ENCODE results near the gene IER3. TPM values are rescaled to one million over a fixed set of nuclear protein-coding genes. Genes with fewer than 3 reads are reported as not detected.
"Not testable (repeated sequence)": the region's sequence is repeated elsewhere in the genome, so short reads cannot be mapped to it uniquely, and the experiment has no call there.

The IER3 gene
- total RNA-seq, 5 donors from 2014 or later (not counting 1 experiment from before 2014, with no cell fraction given): 8.9 to 30.8 (median 12.4) TPM

DNA sequence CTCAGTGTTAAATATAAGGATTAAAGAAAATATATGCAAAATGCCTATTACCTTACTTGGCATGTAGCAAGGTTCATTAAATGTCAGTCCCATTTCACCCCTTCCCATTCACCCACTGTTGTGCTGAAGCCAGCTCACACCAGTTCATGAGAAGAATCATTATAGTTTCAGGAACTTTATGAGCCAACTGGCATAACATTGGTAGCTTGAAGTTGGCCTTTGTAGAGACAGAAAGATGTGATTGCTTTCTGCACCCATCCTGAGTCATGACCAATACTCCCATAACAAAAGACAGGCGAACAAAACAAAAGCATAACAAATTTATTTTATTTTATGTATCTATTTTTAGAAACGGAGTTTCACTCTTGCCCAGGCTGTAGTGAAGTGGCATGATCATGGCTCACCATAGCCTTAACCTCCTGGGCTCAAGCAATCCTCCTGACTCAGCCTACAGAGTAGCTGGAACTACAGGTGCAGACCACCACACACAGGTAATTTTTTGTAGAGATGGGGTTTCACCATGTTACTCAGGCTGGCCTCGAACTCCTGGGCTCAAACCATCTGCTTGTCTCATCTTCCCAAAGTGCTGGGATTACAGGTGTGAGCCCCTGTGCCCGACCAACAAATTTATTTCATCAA, 17.6 kb upstream of the IER3 start:
- Histone ChIP-seq H3K27me3 (replicated peaks in 1 of 2; ENCODE audit: control insufficient read depth in 2 of 2, extremely low read depth in 1 of 2, insufficient read depth in 2 of 2, low read length in 1 of 2) (no peaks in the 10 kb centered on the region), H3K9me3 (no peaks in the 10 kb centered on the region), H3K27ac (ENCODE audit: low read length) (no peak overlapping the region), H3K4me1 (ENCODE audit: control insufficient read depth in 1 of 2, extremely low read depth in 1 of 2, insufficient read depth in 2 of 2, low read length in 2 of 2) (peaks cover 13 to 15% of the 10 kb centered on the region in 2 experiments), H3K4me3 (ENCODE audit: control insufficient read depth in 1 of 2, extremely low read depth in 1 of 2, low read length in 1 of 2) (no peak overlapping the region), H3K36me3 (ENCODE audit: control insufficient read depth in 2 of 2, extremely low read depth in 1 of 2, insufficient read depth in 1 of 2, low read length in 1 of 2) (no peaks in the 10 kb centered on the region)
- H3K4me1 Mint-ChIP-seq: peaks cover 28 to 33% (median 29%) of the 10 kb centered on the region in 3 donors
- ChIA-PET CTCF (interaction anchor here in 1 of 2 donors (0.5 kb wide), 1 partner anchor 326 kb away, joined by 8 read pairs; no protein-coding TSS in a partner anchor), POLR2A (no interaction called here)
- H3K27me3 Mint-ChIP-seq: peaks cover 0 to 3% of the 10 kb centered on the region in 2 donors
- DNase-seq (no peak), ATAC-seq (replicated peaks in 1 of 4) (no peak)
- H3K4me3 Mint-ChIP-seq: no peak overlapping the region
- 55% methylated on average over 2 of the region's 4 CpGs for WGBS (ENCODE audit: insufficient coverage)
- H3K36me3 Mint-ChIP-seq: no peaks in the 10 kb centered on the region
- no peaks in the 10 kb centered on the region for H3K9me3 Mint-ChIP-seq
- H3K27ac Mint-ChIP-seq: no peak overlapping the region

DNA sequence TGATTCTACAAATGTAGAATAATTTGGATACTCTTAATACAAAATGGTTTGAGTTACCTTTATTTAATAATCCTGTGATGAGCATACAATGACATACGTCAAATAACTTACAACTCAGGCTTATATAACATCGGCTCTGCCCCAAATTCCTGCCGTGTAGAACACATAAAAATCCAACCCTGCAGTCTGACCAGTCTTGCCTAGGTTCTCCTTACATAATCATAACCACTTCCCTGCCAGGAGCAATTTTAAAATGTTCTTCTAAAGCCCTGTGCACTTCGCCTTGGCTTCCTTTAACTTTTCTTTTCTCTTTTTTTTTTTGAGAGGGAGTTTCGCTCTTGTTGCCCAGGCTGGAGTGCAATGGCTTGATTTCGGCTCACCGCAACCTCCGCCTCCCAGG, 16.2 kb upstream of the IER3 start:
- H3K4me1 Mint-ChIP-seq: peaks cover 22 to 26% (median 22%) of the 10 kb centered on the region in 3 donors
- CTCF ChIA-PET: no interaction called here

DNA sequence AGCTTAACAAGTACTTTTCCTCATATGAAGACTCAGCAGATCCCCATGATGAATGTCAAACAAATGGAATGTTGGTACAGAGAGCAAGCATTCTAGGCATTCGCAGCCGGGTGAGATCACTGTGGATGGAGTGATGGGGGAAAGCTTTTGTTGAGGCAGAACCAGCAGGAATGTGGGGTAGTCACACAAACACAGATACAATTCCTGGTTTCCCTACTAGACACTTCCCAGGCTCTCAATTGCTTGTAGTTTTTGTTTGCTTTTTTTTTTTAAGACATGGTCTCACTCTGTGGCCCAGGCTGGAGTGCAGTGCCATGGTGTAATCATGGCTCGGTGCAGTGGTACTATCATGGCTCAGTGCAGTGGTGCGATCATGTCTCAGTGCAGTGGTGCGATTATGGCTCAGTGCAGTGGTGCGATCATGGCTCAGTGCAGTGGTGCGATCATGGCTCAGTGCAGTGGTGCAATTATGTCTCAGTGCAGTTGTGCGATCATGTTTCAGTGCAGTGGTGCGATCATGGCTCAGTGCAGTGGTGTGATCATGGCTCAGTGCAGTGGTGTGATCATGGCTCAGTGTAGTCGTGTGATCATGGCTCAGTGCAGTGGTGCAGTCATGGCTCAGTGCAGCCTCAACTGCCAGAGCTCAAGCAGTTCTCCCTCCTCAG, 15.4 kb upstream of the IER3 start:
- H3K27me3 ChIP-seq (replicated peaks in 1 of 2; ENCODE audit: control insufficient read depth in 2 of 2, extremely low read depth in 1 of 2, insufficient read depth in 2 of 2, low read length in 1 of 2): peaks cover 0 to 4% of the 10 kb centered on the region in 2 experiments
- H3K4me3 Mint-ChIP-seq: no peak overlapping the region
- no peak overlapping the region for H3K27ac Mint-ChIP-seq
- H3K27me3 Mint-ChIP-seq: peaks cover 0 to 3% of the 10 kb centered on the region in 2 donors
- DNase-seq: no peak
- H3K36me3 ChIP-seq (ENCODE audit: control insufficient read depth in 2 of 2, extremely low read depth in 1 of 2, insufficient read depth in 1 of 2, low read length in 1 of 2): no peaks in the 10 kb centered on the region
- no peaks in the 10 kb centered on the region for H3K9me3 ChIP-seq
- peaks cover 22% of the 10 kb centered on the region in 3 donors for H3K4me1 Mint-ChIP-seq
- H3K4me1 ChIP-seq (ENCODE audit: control insufficient read depth in 1 of 2, extremely low read depth in 1 of 2, insufficient read depth in 2 of 2, low read length in 2 of 2): peaks cover 13 to 15% of the 10 kb centered on the region in 2 experiments
- no peak for ATAC-seq (replicated peaks in 1 of 4)
- no peaks in the 10 kb centered on the region for H3K36me3 Mint-ChIP-seq
- WGBS (ENCODE audit: insufficient coverage): 98% methylated on average over 8 of the region's 10 CpGs
- H3K9me3 Mint-ChIP-seq: no peaks in the 10 kb centered on the region
- ChIA-PET POLR2A (no interaction called here), CTCF (interaction anchor here in 1 of 2 donors (0.6 to 0.7 kb wide), 2 partner anchors 542 to 1032 kb away, joined by 3 read pairs; no protein-coding TSS in a partner anchor)
- H3K27ac ChIP-seq (ENCODE audit: low read length): no peak overlapping the region
- H3K4me3 ChIP-seq (ENCODE audit: control insufficient read depth in 1 of 2, extremely low read depth in 1 of 2, low read length in 1 of 2): no peak overlapping the region

More for the DNA sequence above, 16.2 kb upstream of the IER3 start:
- POLR2A ChIA-PET: no interaction called here
- ATAC-seq (replicated peaks in 1 of 4): no peak
- peaks cover 0 to 3% of the 10 kb centered on the region in 2 donors for H3K27me3 Mint-ChIP-seq
- H3K36me3 ChIP-seq (ENCODE audit: control insufficient read depth in 2 of 2, extremely low read depth in 1 of 2, insufficient read depth in 1 of 2, low read length in 1 of 2): no peaks in the 10 kb centered on the region
- WGBS (ENCODE audit: insufficient coverage): 92% methylated on average over 5 of the region's 8 CpGs
- no peaks in the 10 kb centered on the region for H3K9me3 Mint-ChIP-seq
- no peak for DNase-seq
- no peaks in the 10 kb centered on the region for H3K27me3 ChIP-seq (replicated peaks in 1 of 2; ENCODE audit: control insufficient read depth in 2 of 2, extremely low read depth in 1 of 2, insufficient read depth in 2 of 2, low read length in 1 of 2)
- no peak overlapping the region for H3K4me3 Mint-ChIP-seq
- H3K4me1 ChIP-seq (ENCODE audit: control insufficient read depth in 1 of 2, extremely low read depth in 1 of 2, insufficient read depth in 2 of 2, low read length in 2 of 2): peaks cover 13 to 15% of the 10 kb centered on the region in 2 experiments
- no peak overlapping the region for H3K4me3 ChIP-seq (ENCODE audit: control insufficient read depth in 1 of 2, extremely low read depth in 1 of 2, low read length in 1 of 2)
- H3K27ac Mint-ChIP-seq: no peak overlapping the region
- no peak overlapping the region for H3K27ac ChIP-seq (ENCODE audit: low read length)
- H3K9me3 ChIP-seq: no peaks in the 10 kb centered on the region
- H3K36me3 Mint-ChIP-seq: no peaks in the 10 kb centered on the region

DNA sequence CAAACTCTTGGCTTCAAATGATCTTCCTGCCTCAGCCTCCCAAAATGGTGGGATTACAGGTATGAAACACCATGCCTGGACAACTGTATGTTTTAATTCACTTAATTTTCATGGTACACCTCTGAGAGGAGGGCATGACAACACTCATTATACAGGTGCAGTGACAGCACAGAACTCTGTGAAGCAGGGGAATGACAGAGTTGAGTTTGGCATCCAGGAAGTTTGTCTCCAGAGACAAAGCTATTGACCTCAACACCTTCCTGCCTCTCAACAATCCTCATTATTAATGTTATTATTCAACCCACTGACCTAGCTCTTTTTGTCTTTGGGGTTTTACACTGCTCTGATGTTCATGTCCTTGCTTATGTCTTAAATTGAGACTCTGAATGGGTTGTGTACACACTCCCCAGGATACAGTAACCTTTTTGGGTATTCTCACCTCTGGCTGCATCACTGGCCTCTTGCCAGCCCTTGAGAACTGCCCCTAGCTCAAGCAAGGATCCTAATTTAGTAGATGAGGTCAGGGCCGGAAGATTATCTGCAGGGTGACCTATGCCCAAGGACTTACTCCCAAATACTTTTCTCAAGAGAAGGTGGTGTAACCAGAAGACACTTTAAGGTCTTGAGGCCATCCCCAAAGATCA, 13.0 kb upstream of the IER3 start:
- WGBS (ENCODE audit: insufficient coverage): no CpG with 5 or more reads among the region's 1 CpG
- ATAC-seq (replicated peaks in 1 of 4): no peak
- Mint-ChIP-seq H3K4me3 (no peak overlapping the region), H3K9me3 (no peaks in the 10 kb centered on the region), H3K36me3 (no peaks in the 10 kb centered on the region), H3K4me1 (peaks cover 7% of the 10 kb centered on the region in 3 donors), H3K27ac (no peak overlapping the region), H3K27me3 (no peaks in the 10 kb centered on the region)
- Histone ChIP-seq H3K4me1 (ENCODE audit: control insufficient read depth in 1 of 2, extremely low read depth in 1 of 2, insufficient read depth in 2 of 2, low read length in 2 of 2) (peaks cover 0 to 4% of the 10 kb centered on the region in 2 experiments), H3K27ac (ENCODE audit: low read length) (no peak overlapping the region), H3K36me3 (ENCODE audit: control insufficient read depth in 2 of 2, extremely low read depth in 1 of 2, insufficient read depth in 1 of 2, low read length in 1 of 2) (no peaks in the 10 kb centered on the region), H3K4me3 (ENCODE audit: control insufficient read depth in 1 of 2, extremely low read depth in 1 of 2, low read length in 1 of 2) (no peak overlapping the region), H3K9me3 (no peaks in the 10 kb centered on the region), H3K27me3 (replicated peaks in 1 of 2; ENCODE audit: control insufficient read depth in 2 of 2, extremely low read depth in 1 of 2, insufficient read depth in 2 of 2, low read length in 1 of 2) (peaks cover 0 to 4% of the 10 kb centered on the region in 2 experiments)
- CTCF ChIA-PET: no interaction called here
- no peak for DNase-seq
- POLR2A ChIA-PET: interaction anchor here in 1 of 2 donors (0.6 kb wide), 1 partner anchor 54 kb away, joined by 4 read pairs; no protein-coding TSS in a partner anchor

DNA sequence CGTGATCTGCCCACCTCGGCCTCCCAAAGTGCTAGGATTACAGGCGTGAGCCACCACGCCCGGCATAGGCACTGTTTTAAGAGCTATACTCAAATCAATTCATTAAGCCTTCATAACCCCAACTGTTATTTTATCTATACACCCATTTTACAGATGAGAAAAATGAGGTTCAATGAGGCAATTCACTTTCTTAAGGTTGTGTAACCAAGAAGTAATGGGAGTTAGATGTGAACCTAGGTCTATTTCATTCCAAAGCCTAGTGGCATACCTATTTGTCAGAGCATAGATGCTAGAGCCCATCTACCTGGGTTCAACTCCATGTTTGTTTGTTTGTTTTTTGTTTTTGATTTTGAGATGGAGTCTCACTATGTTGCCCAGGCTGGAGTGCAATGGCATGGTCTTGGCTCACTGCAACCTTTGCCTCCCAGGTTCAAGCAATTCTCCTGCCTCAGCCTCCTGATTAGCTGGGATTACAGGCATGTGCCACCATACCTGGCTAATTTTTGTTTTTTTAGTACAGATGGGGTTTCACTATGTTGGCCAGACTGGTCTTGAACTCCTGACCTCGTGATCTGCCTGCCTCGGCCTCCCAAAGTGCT, 12.2 kb upstream of the IER3 start:
- H3K9me3 ChIP-seq; H3K27ac Mint-ChIP-seq; POLR2A ChIA-PET; H3K27ac ChIP-seq (ENCODE audit: low read length); H3K27me3 ChIP-seq (replicated peaks in 1 of 2; ENCODE audit: control insufficient read depth in 2 of 2, extremely low read depth in 1 of 2, insufficient read depth in 2 of 2, low read length in 1 of 2); H3K4me1 ChIP-seq (ENCODE audit: control insufficient read depth in 1 of 2, extremely low read depth in 1 of 2, insufficient read depth in 2 of 2, low read length in 2 of 2); H3K4me3 ChIP-seq (ENCODE audit: control insufficient read depth in 1 of 2, extremely low read depth in 1 of 2, low read length in 1 of 2); H3K27me3 Mint-ChIP-seq; H3K36me3 Mint-ChIP-seq; ATAC-seq (replicated peaks in 1 of 4); CTCF ChIA-PET; DNase-seq; H3K36me3 ChIP-seq (ENCODE audit: control insufficient read depth in 2 of 2, extremely low read depth in 1 of 2, insufficient read depth in 1 of 2, low read length in 1 of 2); H3K4me1 Mint-ChIP-seq; H3K9me3 Mint-ChIP-seq; H3K4me3 Mint-ChIP-seq: not testable (repeated sequence)
- WGBS (ENCODE audit: insufficient coverage): 89% methylated on average over 2 of the region's 7 CpGs

DNA sequence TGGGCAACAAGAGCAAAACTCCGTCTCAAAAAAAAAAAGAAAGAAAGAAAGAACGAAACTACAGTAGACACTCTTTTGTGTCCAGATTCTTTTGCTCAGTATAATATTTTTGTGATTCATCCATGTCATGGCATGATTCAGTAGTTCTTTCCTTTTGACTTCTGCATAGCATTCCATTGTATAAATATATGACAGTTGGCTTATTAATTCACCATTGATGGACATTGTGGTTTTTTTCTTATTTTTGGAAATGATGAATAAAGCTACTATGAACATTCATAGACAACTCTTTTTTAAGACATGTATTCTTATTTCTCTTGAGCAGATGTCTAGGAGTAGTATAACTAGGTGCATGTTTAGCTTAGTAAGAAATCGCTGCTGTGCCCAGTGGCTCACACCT, 10.3 kb upstream of the IER3 start:
- ATAC-seq (replicated peaks in 1 of 4) (no peak), DNase-seq (no peak)
- POLR2A ChIA-PET: no interaction called here
- H3K36me3 Mint-ChIP-seq: no peaks in the 10 kb centered on the region
- Histone ChIP-seq H3K4me1 (ENCODE audit: control insufficient read depth in 1 of 2, extremely low read depth in 1 of 2, insufficient read depth in 2 of 2, low read length in 2 of 2) (peaks cover 0 to 4% of the 10 kb centered on the region in 2 experiments), H3K4me3 (ENCODE audit: control insufficient read depth in 1 of 2, extremely low read depth in 1 of 2, low read length in 1 of 2) (no peak overlapping the region), H3K27me3 (replicated peaks in 1 of 2; ENCODE audit: control insufficient read depth in 2 of 2, extremely low read depth in 1 of 2, insufficient read depth in 2 of 2, low read length in 1 of 2) (peaks cover 0 to 4% of the 10 kb centered on the region in 2 experiments), H3K9me3 (no peaks in the 10 kb centered on the region), H3K36me3 (ENCODE audit: control insufficient read depth in 2 of 2, extremely low read depth in 1 of 2, insufficient read depth in 1 of 2, low read length in 1 of 2) (no peaks in the 10 kb centered on the region), H3K27ac (ENCODE audit: low read length) (no peak overlapping the region)
- H3K27me3 Mint-ChIP-seq: no peaks in the 10 kb centered on the region
- no peak overlapping the region for H3K27ac Mint-ChIP-seq
- CTCF ChIA-PET: interaction anchor here in 1 of 2 donors (0.6 kb wide), 1 partner anchor 1777 kb away, joined by 3 read pairs; no protein-coding TSS in a partner anchor
- no peaks in the 10 kb centered on the region for H3K9me3 Mint-ChIP-seq
- peaks cover 6 to 9% (median 7%) of the 10 kb centered on the region in 3 donors for H3K4me1 Mint-ChIP-seq
- 100% methylated on average over 1 of the region's 3 CpGs for WGBS (ENCODE audit: insufficient coverage)
- H3K4me3 Mint-ChIP-seq: no peak overlapping the region
